GM12864 (cell line): ENCODE measurements around the gene FOXJ3.

ENCODE experiments used
- DNase-seq: peaks from one replicate; pipeline ENCODE4 v3.0.0-alpha.2; 2011; ENCODE audit warnings: low read depth
- H3K4me3 ChIP-seq: 2 replicates; pipeline ENCODE4 v1.5.1; 2011; ENCODE audit warnings: mild to moderate bottlenecking, low read depth, low read length, control low read depth
- TF ChIP-seq, protein P1 (sequence below): IDR thresholded peaks from 2 replicates; pipeline ENCODE4 v1.5.1; 2011; ENCODE audit warnings: low read depth, mild to moderate bottlenecking, moderate library complexity, low read length, control low read depth, inconsistent platforms; ENCODE audit errors: missing control alignments

The FOXJ3 gene

DNA sequence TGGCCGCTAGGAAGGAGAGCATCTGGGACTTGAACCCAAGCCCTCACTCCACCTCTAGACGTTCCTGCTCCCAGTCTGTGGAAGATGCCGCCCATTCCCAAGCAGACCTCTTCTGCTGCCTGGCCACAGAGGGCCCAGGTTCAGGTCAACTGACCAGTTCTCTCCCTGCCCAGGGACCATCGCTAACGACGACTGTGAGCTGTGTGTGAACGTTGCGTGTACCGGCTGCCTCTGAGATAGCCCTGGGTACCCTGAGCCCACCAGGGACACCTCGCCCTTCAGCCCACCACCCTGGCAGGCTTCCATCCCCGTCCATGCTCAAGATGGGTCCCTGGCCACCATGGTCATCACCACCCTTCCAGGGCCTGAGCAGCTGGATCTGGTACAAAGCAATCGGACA lies 179.7 kb downstream of the FOXJ3 start:
- no peak for DNase-seq
- no peak overlapping the region for H3K4me3 ChIP-seq
- TF ChIP-seq, protein P1, sequence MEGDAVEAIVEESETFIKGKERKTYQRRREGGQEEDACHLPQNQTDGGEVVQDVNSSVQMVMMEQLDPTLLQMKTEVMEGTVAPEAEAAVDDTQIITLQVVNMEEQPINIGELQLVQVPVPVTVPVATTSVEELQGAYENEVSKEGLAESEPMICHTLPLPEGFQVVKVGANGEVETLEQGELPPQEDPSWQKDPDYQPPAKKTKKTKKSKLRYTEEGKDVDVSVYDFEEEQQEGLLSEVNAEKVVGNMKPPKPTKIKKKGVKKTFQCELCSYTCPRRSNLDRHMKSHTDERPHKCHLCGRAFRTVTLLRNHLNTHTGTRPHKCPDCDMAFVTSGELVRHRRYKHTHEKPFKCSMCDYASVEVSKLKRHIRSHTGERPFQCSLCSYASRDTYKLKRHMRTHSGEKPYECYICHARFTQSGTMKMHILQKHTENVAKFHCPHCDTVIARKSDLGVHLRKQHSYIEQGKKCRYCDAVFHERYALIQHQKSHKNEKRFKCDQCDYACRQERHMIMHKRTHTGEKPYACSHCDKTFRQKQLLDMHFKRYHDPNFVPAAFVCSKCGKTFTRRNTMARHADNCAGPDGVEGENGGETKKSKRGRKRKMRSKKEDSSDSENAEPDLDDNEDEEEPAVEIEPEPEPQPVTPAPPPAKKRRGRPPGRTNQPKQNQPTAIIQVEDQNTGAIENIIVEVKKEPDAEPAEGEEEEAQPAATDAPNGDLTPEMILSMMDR = no peak

DNA sequence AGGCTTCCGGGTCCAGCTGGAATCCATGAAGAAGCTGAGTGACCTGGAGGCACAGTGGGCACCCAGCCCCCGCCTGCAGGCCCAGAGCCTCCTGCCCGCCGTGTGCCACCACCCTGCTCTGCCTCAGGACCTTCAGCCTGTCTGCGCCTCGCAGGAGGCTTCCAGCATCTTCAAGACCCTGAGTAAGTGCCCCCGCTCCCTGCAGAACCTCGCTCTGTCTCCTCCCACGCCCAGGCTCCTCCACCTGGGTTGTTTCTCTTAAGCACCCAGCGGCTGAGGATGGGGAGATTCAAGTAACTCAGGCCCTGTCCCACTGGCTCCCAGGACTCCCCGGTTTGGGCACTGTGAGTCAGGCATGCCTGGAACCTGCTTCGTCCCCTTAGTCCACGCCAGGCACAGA lies 180.3 kb downstream of the FOXJ3 start:
- no peak for DNase-seq
- no peak overlapping the region for H3K4me3 ChIP-seq
- TF ChIP-seq, protein P1 = no peak

DNA sequence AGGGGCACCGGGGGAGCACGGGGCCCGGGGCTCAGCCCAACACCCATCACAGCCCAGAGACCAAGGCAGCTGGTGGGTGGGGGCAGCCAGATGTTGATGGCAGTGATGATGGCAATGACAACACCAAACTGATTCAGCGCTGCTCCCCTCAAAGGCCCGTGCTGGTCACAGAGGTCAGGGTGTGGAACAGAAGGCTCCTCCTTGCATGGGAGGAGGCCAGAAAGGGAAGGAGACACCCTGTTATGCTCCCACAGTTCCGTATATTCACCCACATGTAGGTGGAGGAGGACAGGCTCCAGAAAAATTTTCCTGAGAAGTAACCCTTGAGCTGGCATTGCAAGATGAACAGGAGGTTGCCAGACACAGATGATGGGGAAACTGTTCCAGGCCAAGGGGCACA lies 181.4 kb downstream of the FOXJ3 start:
- TF ChIP-seq, protein P1 = no peak
- H3K4me3 ChIP-seq = no peak overlapping the region
- no peak for DNase-seq

DNA sequence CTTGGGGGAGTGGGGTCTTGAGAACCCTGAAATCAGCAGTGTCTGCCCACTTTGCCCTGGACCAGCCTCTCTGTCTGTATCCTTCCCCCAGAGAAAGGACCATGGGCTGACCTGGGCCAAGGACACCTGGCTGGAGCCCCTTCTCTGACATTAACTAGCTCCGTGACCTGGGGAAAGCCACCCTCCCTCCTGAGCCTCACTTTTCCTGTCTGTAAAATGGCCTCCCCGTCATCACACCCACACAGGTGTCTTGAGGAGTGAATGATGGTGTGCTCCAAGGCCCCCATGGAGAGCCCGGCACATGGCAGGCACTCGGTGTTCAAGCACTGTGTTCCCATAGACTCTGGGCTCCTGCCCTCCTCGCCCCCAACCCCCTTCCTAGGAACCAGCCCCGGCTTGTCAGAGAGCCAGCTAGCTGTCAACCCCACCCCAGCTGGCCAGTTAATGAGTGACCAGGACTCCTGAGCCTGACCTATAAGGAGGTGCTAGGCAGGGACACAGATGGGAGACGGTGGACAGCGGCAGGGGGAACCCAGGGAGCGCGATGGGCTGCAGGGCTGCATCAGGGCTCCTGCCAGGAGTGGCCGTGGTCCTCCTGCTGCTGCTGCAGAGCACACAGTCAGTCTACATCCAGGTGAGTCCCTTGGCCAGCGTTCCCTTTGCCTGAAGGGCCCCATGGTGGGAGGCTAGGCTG lies 182.0 kb downstream of the FOXJ3 start, which contains the start of gene GUCA2B:
Gene GUCA2B, plus strand, starts transcription at position 504 of the 694 bp plus-strand sequence. Its CDS starts 41 bp downstream, at position 545.
- no peak within 1 kb of the TSS for H3K4me3 ChIP-seq
- DNase-seq = no peak
- TF ChIP-seq, protein P1 = no peak

DNA sequence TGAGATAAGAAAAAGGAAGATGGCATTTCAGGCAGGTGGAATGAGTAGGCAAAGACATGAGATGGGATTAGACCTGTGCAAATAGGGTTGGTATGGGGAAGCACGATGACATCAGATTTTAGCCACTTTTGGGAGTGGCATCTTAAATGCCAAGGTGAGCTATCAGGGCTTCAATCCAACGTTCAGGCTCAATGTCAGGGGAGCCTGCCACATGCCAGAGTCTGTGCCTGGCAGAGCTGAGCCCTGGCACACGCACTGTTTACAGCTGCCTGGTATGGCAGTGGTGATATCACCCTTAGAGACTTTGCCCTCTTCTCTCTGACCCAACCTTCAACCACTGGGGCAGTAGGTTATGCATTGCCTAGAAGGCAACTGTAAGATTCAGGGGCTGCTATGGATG lies 182.9 kb downstream of the FOXJ3 start:
- no peak overlapping the region for H3K4me3 ChIP-seq
- TF ChIP-seq, protein P1 = no peak
- no peak for DNase-seq

DNA sequence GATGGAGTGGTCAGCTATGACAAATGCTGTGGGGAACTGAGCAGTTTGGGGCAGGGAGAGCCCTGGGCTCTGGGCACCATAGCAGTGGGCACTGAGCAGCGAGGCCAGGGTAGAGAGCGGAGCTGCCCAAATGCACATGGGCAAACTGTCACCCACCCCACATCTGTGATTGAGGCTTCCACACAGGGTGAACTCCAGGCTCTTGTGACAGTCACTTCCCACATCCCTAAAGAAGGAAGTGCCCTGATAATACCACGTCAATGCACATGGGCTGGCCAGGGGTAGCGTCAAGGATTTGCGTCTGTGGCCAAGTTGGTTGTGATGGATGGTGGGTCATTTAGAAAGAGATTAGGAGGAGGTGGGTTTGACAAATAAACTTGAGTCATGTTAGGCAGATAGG lies 184.4 kb downstream of the FOXJ3 start:
- TF ChIP-seq, protein P1 = no peak
- no peak for DNase-seq
- no peak overlapping the region for H3K4me3 ChIP-seq

DNA sequence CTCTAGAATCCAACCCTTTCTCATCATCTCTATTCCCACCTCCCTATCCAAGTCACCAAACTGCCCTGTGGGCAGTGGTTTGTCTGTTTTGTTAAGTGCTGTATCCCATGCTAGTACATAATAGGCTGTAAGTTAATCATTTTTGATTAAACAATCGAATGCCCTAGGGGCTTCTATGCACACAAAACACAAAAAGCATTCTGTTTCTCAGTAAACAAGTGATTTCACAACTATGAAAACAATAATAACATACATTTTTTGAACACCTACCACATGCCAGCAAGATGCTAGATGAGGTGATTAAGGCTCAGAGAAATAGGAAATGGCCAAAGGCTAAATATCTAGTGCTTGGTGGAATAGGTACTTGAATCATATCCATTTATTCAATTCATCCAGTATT lies 186.9 kb downstream of the FOXJ3 start:
- TF ChIP-seq, protein P1 = no peak
- no peak for DNase-seq
- no peak overlapping the region for H3K4me3 ChIP-seq
